Naive thymus-derived CD4-positive, alpha-beta T cell (primary cell): ENCODE measurements around the gene NRIP2. TPM values are rescaled to one million over a fixed set of nuclear protein-coding genes. Genes with fewer than 3 reads are reported as not detected.

Experiments
- ATAC-seq: fragments of 150-1000 bp; cut with Tn5 transposase; 2 replicates; pipeline ENCODE4 v1.10.0; 2021; ENCODE audit warnings: mild to moderate bottlenecking, moderate library complexity
- CTCF ChIA-PET: fragments of 350-600 bp; sonication (Branson Sonifier 250); formaldehyde crosslinking; loops from one replicate; lab custom pipeline; 2021; ENCODE audit warnings: antibody characterized with exemption; lab: Charles Lee
- POLR2A ChIA-PET: fragments of 350-600 bp; sonication (Branson Sonifier 250); formaldehyde crosslinking; loops from one replicate; lab custom pipeline; 2021; ENCODE audit warnings: antibody characterized with exemption, inconsistent platforms; lab: Charles Lee
- DNase-seq, 9 donors: peaks; one replicate each; pipeline versions ENCODE4 v3.0.0 to v3.0.0-alpha.2; 2020 to 2022; ENCODE audit warnings: mixed read lengths in 1 of 9
- H3K27ac ChIP-seq: one replicate; pipeline ENCODE4 v1.7.0; 2013; ENCODE audit warnings: mild to moderate bottlenecking, low read depth, low read length, moderate library complexity
- H3K27me3 ChIP-seq, 2 donors: one replicate each; pipeline ENCODE4 v1.7.0; 2013; ENCODE audit warnings: low read length in 2 of 2, mild to moderate bottlenecking in 2 of 2, moderate library complexity in 2 of 2; ENCODE audit not compliant: control insufficient read depth in 2 of 2, insufficient read depth in 2 of 2
- H3K36me3 ChIP-seq, 3 experiments: 1 replicate in 2 of 3; 2 replicates in 1 of 3; pipeline ENCODE4 v1.7.0; 2013; ENCODE audit warnings: low read length in 3 of 3, mild to moderate bottlenecking in 3 of 3, moderate library complexity in 1 of 3; ENCODE audit not compliant: insufficient read depth in 3 of 3, control insufficient read depth in 2 of 3
- H3K4me1 ChIP-seq, 2 donors: one replicate each; pipeline ENCODE4 v1.7.0; 2013; ENCODE audit warnings: low read length in 2 of 2, mild to moderate bottlenecking in 2 of 2, moderate library complexity in 1 of 2; ENCODE audit not compliant: control insufficient read depth in 2 of 2, insufficient read depth in 2 of 2
- H3K4me3 ChIP-seq: 2 replicates; pipeline ENCODE4 v1.7.0; 2013; ENCODE audit warnings: mild to moderate bottlenecking, low read length
- H3K9me3 ChIP-seq, 3 experiments: 1 replicate in 2 of 3; 2 replicates in 1 of 3; pipeline ENCODE4 v1.7.0; 2013; ENCODE audit warnings: low read length in 3 of 3; ENCODE audit not compliant: control insufficient read depth in 2 of 3
- H3K27ac Mint-ChIP-seq, 9 donors: one replicate each; pipeline ENCODE4 v1.8.0; 2020 to 2022; ENCODE audit warnings: mixed read lengths in 9 of 9, mild to moderate bottlenecking in 8 of 9, moderate library complexity in 5 of 9, inconsistent platforms in 2 of 9
- H3K27me3 Mint-ChIP-seq, 5 donors: one replicate each; pipeline ENCODE4 v1.8.0; 2021 to 2022; ENCODE audit warnings: mixed read lengths in 5 of 5, mild to moderate bottlenecking in 1 of 5
- H3K36me3 Mint-ChIP-seq, 5 donors: one replicate each; pipeline ENCODE4 v1.8.0; 2020 to 2022; ENCODE audit warnings: mixed read lengths in 5 of 5, mild to moderate bottlenecking in 3 of 5, inconsistent platforms in 1 of 5
- H3K4me1 Mint-ChIP-seq, 7 donors: one replicate each; pipeline ENCODE4 v1.8.0; 2020 to 2022; ENCODE audit warnings: mixed read lengths in 7 of 7, mild to moderate bottlenecking in 3 of 7, inconsistent platforms in 1 of 7
- H3K4me3 Mint-ChIP-seq, 10 donors: one replicate each; pipeline ENCODE4 v1.8.0; 2020 to 2022; ENCODE audit warnings: mild to moderate bottlenecking in 10 of 10, mixed read lengths in 10 of 10, moderate library complexity in 6 of 10, inconsistent platforms in 2 of 10
- H3K9me3 Mint-ChIP-seq, 11 donors: one replicate each; pipeline ENCODE4 v1.8.0; 2020 to 2022; ENCODE audit warnings: mixed read lengths in 11 of 11, mild to moderate bottlenecking in 4 of 11, inconsistent platforms in 1 of 11, moderate library complexity in 1 of 11
- intact Hi-C, 2 donors: fragments of 100-400 bp; cut with micrococcal nuclease; formaldehyde crosslinking; loops; one replicate each; pipeline ENCODE4 v1.15.1; 2023
- polyA plus RNA-seq, 2 donors: library from polyadenylated mRNA; unstranded; fragments of 300-500 nt; fragmentation: Illumina TruSeq; gene quantifications; one replicate each; pipeline ENCODE4 v1.2.3, GENCODE V29; 2021
- total RNA-seq, 6 experiments: library from RNA in 5 of 6; stranded (reverse) in 5 of 6; gene quantifications; 1 replicate in 5 of 6; 2 replicates in 1 of 6; pipeline ENCODE4 v1.2.3 and lab custom pipeline; 2021 to 2026

The NRIP2 gene
- total and polyA plus RNA-seq, 7 experiments from 2014 or later = 1.6 to 2.0 TPM; not detected in 5

- intact Hi-C loops = no loop called here
- DNase-seq = no peak
- no peak overlapping the region for H3K27ac Mint-ChIP-seq
- no peak overlapping the region for H3K4me3 ChIP-seq
- no peaks in the 10 kb centered on the region for H3K36me3 ChIP-seq
- peaks cover 4 to 10% (median 7%) of the 10 kb centered on the region in 7 donors for H3K4me1 Mint-ChIP-seq
- H3K36me3 Mint-ChIP-seq = no peaks in the 10 kb centered on the region
- H3K27me3 ChIP-seq = no peaks in the 10 kb centered on the region
- H3K4me1 ChIP-seq = peaks cover 0 to 6% of the 10 kb centered on the region in 2 donors
- no peak for ATAC-seq
- ChIA-PET CTCF (no interaction called here), POLR2A (no interaction called here)
- peaks cover 5 to 31% (median 13%) of the 10 kb centered on the region in 5 donors for H3K27me3 Mint-ChIP-seq
- H3K4me3 Mint-ChIP-seq = no peak overlapping the region
- no peaks in the 10 kb centered on the region for H3K9me3 ChIP-seq
- no peak overlapping the region for H3K27ac ChIP-seq
- no peaks in the 10 kb centered on the region for H3K9me3 Mint-ChIP-seq
Measured at GRCh38 chr12:2779281-2779680, 55.6 kb downstream of the NRIP2 start.

- Histone ChIP-seq H3K27ac (no peak overlapping the region), H3K9me3 (no peaks in the 10 kb centered on the region), H3K27me3 (no peaks in the 10 kb centered on the region), H3K36me3 (no peaks in the 10 kb centered on the region), H3K4me1 (no peaks in the 10 kb centered on the region), H3K4me3 (no peak overlapping the region)
- Mint-ChIP-seq H3K4me3 (no peak overlapping the region), H3K27me3 (peaks cover 0 to 11% (median 0%) of the 10 kb centered on the region in 5 donors), H3K4me1 (no peaks in the 10 kb centered on the region), H3K9me3 (no peaks in the 10 kb centered on the region), H3K27ac (no peak overlapping the region), H3K36me3 (no peaks in the 10 kb centered on the region)
- ChIA-PET CTCF (no interaction called here), POLR2A (no interaction called here)
- no peak for ATAC-seq
- DNase-seq = no peak
- intact Hi-C loops = no loop called here
Measured at GRCh38 chr12:2776129-2776806, 58.6 kb downstream of the NRIP2 start.

DNA sequence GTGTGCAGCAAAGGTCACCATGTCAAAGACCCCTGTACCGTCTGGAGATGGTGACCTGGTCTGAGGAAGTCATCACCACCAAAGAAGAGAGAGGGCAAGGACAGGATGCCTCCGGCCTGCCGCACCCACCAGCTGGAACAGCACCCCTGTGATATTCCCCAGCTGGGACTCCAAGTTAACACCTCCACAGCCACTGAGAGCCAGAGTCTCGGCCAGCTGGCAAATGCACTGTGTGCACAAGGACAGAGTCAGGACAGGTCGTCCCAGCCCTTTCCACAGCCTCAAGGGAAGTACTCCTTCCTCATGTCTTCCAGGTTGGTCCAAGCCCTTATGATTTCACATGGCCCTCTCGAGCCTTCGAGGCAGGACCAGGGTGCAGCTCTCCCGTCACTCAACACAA, 59.4 kb downstream of the NRIP2 start:
- no peak overlapping the region for H3K27ac Mint-ChIP-seq
- CTCF ChIA-PET = no interaction called here
- intact Hi-C loops = no loop called here
- H3K4me1 ChIP-seq = no peaks in the 10 kb centered on the region
- peaks cover 0 to 10% (median 0%) of the 10 kb centered on the region in 5 donors for H3K27me3 Mint-ChIP-seq
- DNase-seq (no peak), ATAC-seq (no peak)
- POLR2A ChIA-PET = no interaction called here
- H3K27me3 ChIP-seq = no peaks in the 10 kb centered on the region
- no peak overlapping the region for H3K4me3 ChIP-seq
- peaks cover 0 to 3% (median 0%) of the 10 kb centered on the region in 5 donors for H3K36me3 Mint-ChIP-seq
- H3K4me1 Mint-ChIP-seq = no peaks in the 10 kb centered on the region
- no peak overlapping the region for H3K27ac ChIP-seq
- no peak overlapping the region for H3K4me3 Mint-ChIP-seq
- peaks cover 0 to 2% (median 0%) of the 10 kb centered on the region in 11 donors for H3K9me3 Mint-ChIP-seq
- H3K9me3 ChIP-seq = no peaks in the 10 kb centered on the region
- H3K36me3 ChIP-seq = no peaks in the 10 kb centered on the region

Other genes with a start within 250 kb of the NRIP2 start
- gene FKBP4, start 40.1 kb downstream of the NRIP2 start, total RNA-seq = 10 to 100 TPM; 47.4 to 95.4 (median 54.6) TPM
- gene FKBP4, start 40.1 kb downstream of the NRIP2 start, polyA plus RNA-seq = 10 to 100 TPM; 27.3 to 39.6 TPM
- 100 to 1,000 TPM in 2 of 5 experiments, 10 to 100 TPM in 3; 50.4 to 156 (median 95.6) TPM for gene ITFG2, start 22.4 kb downstream of the NRIP2 start, total RNA-seq
- 10 to 100 TPM; 52.3 to 76.1 TPM for gene ITFG2, start 22.4 kb downstream of the NRIP2 start, polyA plus RNA-seq
- gene TEX52, start 22.0 kb upstream of the NRIP2 start, total RNA-seq = not detected
- gene TEX52, start 22.0 kb upstream of the NRIP2 start, polyA plus RNA-seq = not detected
- gene FOXM1, start 42.1 kb upstream of the NRIP2 start, total RNA-seq = 10 to 100 TPM in 1 of 5 experiments, 1 to 10 TPM in 1, under 1 TPM in 2, not detected in 1; 0.35 to 77.2 (median 0.82) TPM
- gene FOXM1, start 42.1 kb upstream of the NRIP2 start, polyA plus RNA-seq = not detected
- gene RHNO1, start 42.2 kb upstream of the NRIP2 start, total RNA-seq = 10 to 100 TPM; 13.7 to 44.3 (median 28.7) TPM
- 10 to 100 TPM; 49.4 to 53.6 TPM for gene RHNO1, start 42.2 kb upstream of the NRIP2 start, polyA plus RNA-seq
- gene TULP3, start 55.9 kb upstream of the NRIP2 start, total RNA-seq = 1 to 10 TPM; 4.7 to 9.6 (median 7.4) TPM
- gene TULP3, start 55.9 kb upstream of the NRIP2 start, polyA plus RNA-seq = 1 to 10 TPM; 4.5 to 6.7 TPM
- 1 to 10 TPM in 1 of 5 experiments, not detected in 4; 1.8 TPM for gene TEAD4, start 124.4 kb upstream of the NRIP2 start, total RNA-seq
- gene TEAD4, start 124.4 kb upstream of the NRIP2 start, polyA plus RNA-seq = not detected
- 1 to 10 TPM in 4 of 5 experiments, not detected in 1; 1.0 to 1.8 (median 1.3) TPM for gene TSPAN9, start 242.3 kb upstream of the NRIP2 start, total RNA-seq
- gene TSPAN9, start 242.3 kb upstream of the NRIP2 start, polyA plus RNA-seq = under 1 TPM; 0.20 to 0.41 TPM